Hindlimb muscle (tissue), 1 donor: ENCODE results near the gene ANKFY1. TPM values are rescaled to one million over a fixed set of nuclear protein-coding genes. Genes with fewer than 3 reads are reported as not detected.

Source experiments
- DNase-seq: peaks from one replicate; pipeline ENCODE4 v3.0.0-alpha.2; 2013
- polyA plus RNA-seq: library from polyadenylated mRNA; unstranded; fragments of 120-200 nt; gene quantifications from one replicate; pipeline ENCODE4 v1.2.1, GENCODE V29; 2013; ENCODE audit not compliant: insufficient read length

Gene ANKFY1
- polyA plus RNA-seq, 1 donor, result 27.3 TPM

DNA sequence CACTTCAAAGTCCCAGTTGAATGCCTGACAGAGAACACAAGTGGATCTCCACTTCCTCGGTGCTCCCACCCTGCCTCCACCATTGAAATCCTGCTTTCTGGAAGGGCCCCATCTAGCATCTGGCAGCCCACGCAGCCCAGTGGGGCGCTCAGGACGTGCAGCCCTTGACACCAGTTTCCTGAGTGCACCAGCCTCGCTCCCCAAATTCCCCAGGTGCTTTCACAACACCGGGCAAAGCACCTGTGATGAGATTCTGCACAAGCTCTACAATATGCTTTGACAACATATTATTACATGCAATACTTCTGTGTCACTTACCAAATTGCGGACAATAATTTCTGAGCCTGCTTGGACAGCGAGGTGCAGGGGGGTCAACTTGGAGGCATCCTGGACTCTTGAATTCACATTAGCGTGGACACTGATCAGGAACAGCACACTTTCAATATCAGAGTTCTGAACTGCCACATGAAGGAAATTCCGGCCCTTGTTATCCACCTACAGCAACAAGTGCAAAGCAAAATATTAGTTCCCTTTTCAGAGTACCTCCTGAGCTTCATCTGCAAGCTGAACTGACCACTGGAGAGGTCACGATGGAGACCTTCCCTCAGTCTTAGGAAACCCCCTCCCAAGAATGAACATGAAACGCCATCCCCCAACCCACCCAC lies 86.8 kb downstream of the ANKFY1 start:
- DNase-seq, result no peak

DNA sequence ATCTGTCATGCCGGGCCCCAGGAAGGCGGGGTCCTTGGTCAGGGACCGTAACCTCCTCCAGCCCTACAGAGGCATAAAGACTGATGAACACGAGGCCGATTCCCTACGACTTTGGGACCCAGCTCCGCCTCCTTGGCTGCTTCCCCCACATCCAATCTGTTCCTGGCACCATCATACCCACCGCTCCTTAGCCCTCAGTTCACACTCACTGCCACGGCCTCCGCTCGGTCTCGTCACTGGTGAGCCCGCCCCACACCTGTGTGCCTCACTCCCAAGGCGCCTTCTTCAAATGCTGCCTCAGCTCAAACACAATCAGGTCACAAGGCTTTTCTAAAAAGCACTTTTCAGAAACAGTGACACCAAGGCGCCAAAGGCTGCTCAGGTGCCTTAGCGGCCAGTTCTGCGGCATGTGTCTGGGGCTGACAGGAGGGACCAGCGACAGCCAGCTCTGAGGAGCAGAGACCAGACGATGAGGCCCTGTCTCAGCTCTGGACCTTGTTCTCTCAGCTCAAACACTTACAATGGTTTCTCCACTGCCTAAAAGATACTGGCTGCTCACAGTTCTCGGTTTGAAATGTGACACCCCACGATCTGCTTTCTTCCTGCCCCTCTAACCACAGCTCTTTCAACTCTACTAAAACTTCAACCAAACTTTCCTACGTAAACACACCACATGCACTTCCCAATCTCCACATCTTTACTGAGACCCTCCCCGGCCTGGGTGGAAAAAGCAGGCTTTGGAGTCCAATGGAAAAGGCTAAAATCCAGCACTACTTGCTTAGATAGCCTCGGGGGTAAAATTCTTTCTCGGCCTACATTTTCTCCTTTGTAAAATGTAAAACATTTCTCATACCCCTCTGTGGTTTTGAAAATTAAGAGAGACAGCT lies 87.6 kb downstream of the ANKFY1 start:
- DNase-seq, result no peak

DNA sequence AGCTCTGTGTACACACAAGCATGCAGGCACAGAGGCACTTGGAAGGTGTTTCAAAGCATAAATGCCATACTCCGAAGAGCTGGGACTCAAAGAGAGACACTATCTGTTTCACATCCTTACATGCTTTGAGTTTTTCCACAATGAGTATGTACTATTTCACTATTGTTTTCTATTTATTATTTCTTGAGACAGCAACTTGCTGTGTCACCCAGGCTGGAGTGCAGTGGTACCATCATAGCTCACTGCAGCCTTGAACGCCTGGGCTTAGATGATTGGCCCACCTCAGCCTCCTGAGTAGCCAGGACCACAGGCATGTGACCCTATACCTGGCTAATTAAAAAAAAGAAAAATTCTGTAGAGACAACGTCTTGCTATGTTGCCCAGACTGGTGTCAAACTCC lies 89.2 kb downstream of the ANKFY1 start:
- DNase-seq, result no peak

DNA sequence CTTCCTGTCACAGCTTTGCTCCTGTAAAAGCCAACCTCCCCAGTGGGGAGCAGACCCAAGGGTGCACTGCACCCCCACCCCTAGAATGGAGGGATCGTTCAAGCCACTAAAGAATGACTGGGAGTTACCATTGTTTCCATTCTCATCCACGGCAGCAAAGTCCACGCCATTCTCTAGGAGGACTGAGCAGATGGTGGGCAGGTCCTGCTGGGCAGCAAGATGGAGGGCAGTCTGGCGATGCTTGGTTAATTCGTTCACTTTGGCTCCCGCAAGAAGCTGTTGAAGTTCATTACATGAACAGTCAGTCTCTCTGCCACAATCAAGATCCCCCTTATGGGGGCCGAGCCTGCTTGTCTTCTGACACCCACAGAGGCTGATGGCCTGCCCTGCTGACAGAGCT lies 90.0 kb downstream of the ANKFY1 start:
- no peak for DNase-seq

DNA sequence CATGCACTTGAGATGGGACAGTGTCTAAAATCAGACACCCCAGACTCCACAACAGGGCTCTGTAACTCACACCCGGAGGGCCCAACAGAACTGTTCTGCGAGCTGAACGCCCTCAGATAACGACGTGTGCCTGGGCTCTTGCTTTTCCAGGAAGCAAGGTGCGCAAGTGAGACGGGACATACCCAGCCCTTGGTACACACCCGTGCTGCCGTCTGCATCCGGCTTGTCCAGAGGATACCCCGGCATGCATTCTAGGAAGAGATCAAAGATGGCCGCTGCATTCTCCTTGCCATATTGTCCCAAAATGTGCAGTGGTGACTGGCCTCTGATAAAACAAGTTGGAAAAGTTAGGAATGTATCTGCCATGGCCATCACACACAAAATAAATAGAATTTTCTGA lies 91.4 kb downstream of the ANKFY1 start:
- DNase-seq, result no peak

DNA sequence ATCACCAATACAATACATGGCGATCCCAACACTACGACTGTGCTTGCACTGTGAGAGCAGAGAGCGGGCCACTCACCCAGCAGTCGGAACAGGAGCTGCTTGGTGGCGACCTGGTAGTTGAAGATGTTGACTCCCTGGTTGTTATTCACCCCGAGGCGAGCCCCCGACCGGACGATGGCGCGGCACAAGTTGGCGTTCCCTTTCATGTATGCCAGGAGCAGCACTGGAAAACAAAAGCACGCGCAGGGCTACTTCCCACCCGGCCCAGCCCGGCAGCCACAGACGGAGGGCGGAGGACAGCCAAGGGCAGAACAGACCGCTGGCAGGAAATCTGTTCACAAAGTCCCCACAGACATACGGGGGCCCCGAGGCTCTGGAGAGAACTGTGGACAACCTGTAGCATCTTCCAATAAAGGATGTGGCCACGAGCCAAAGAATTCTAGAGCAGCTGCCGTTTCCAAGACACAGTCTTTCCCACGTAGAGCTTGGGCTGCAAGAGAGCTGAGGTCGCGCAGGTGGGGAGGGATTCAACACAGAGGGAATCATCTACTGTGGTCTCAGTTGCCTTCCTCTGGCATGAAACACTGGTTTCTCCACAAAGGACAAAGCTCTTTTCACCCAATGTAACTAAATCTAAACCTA lies 93.0 kb downstream of the ANKFY1 start:
- no peak for DNase-seq

DNA sequence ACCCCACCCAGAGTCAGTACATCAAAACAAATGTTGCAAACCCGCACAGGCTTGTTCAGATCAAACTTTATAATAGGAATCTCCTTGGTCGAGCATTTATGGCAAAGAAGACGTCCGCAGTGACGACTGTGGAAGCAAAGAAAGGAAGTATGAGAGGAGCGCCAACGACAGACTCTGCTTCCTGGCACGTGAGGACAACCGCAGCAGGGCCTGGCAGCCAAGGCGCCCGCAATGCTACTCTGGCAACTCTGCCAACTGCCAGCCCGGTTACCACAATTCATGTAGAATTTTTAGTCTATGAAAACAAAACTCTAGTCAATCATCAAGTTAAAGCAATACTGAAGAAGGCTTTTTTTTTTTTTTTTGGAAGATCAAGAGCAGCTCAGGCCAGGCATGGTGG lies 96.0 kb downstream of the ANKFY1 start:
- DNase-seq, result no peak

DNA sequence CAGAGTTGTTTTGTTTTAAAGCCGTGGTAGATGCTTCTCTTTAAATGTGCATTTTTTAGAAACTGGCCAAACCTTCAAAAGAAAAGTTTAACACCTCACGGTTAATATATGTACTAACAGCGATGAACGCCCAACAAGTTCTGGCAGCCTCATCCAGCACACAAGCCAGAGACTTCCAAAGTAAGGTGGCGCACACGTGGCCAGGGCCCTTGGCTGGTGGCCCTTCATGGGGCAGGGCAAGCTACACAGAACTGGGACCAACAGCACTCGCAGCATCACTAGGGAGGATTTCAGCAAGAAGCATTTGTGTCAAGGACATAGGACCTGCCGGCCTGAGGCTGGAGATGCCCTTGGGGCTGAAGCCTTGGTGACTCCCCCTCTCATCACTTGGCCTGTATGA lies 97.4 kb downstream of the ANKFY1 start:
- DNase-seq, result no peak

DNA sequence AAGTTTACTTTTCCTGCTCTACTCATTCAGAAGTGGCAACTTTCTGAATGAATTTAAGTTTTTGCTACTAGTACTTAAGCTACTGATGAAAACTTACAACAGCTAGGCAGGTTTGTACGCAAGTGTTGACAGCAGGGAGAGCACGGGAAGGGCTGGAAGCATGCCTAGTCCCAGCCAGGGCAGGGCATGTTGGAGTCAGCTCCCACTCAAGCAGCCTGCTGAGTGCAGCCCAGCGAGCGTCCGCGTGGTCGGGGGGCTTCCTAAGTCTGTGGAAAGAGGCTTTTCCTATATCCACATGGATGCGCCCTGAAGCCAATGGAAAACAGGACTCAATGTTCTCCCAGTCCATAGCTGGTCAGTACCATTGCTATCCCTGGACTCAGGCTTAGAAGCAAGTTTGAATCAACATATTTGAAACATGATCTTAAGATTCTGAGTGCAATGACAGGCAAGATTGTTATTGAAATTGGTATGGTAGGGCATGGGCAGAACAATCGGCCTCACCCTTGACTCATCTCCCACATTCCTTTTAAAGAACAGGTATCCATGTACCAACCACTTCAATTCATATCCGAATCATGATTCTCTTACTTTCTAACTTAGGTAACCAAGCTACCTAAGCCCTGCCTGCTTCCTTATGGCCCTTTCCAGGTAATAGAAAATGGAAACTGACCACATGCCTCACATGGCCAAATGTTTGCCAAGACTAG lies 98.3 kb downstream of the ANKFY1 start:
- no peak for DNase-seq

DNA sequence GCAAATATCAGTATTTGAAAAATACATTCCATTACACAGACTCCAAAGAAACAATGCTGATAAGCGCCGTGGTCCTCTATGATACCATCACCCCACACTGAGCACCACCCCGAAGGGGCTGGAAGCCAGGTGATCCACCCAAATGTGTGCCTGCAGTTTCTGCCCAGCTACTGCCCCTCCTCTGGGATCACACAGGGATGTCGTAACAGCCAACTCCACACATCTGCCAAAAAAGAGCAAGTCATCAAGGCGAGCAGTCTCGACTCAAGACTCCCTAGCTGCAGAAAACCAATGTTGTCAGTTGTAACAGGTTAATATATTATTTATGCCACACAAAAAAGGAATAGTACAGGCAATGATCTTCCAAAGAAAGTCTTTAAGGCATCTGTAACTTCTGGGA lies 99.8 kb downstream of the ANKFY1 start:
- no peak for DNase-seq

DNA sequence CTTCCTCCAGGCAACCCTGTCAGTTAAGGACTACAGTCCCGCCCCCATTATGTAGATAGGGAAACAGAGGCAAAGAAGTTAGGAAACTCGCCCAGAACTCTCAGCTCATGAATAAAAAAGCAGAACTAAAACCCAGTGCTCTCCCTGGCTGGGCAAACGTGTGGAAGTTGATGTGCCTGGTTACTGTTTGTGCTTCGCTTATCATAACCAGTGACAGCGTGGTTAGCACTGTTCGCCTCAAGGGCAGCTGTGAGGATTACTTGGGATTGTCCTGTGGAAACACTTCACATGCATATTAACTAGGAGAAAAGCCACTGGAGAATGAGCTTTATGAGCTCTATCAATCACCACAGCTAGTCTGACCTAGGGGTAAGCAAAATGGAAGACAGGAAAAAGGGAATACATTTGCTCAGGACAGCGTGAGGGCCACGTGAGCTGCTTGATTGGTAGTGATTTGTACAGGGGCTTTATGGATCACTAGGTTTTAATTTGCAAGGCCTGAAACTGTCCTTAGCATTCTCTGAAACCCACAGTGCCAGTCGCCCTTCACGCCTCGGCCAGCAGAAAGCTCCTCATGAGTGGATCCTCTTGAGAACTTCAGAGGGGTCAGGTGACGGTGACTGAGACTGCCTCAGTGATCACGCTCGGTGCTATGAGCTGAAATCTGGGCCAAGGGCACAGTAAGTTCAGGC lies 100.9 kb downstream of the ANKFY1 start:
- DNase-seq, result no peak

DNA sequence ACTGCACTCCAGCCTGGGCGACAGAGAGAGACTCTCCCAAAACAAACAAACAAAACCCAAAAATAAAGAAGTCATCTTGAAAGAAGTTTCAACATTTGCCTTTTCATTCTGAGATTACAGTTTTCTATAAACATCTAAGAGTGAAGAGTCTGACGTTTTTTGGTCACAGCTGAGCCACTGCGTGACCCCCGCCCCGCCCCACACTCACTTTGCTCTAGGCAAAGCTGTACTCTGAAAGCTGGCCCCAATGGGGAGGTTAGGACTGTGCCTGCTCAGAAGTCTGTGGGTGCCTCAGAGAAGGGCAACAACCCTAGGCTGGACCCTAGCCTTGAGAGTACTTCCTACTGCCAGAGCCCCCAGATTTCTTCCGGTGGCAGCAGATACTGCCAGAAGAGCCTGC lies 101.5 kb downstream of the ANKFY1 start:
- no peak for DNase-seq

DNA sequence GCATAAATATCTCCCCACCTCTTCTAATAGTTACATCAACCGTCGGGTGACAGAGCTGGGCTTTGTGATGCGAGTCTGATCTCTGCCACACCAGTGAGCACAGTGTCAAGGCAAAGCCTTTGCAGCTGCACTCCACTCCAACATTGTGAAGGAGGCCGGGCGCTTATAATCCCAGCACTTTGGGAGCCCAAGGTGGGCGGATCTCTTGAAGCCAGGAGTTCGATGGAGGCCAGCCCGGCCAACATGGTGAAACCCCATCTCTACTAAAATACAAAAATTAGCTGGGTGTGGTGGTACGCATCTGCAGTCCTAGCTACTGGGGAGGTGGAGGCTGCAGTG lies 101.8 kb downstream of the ANKFY1 start:
- no peak for DNase-seq

DNA sequence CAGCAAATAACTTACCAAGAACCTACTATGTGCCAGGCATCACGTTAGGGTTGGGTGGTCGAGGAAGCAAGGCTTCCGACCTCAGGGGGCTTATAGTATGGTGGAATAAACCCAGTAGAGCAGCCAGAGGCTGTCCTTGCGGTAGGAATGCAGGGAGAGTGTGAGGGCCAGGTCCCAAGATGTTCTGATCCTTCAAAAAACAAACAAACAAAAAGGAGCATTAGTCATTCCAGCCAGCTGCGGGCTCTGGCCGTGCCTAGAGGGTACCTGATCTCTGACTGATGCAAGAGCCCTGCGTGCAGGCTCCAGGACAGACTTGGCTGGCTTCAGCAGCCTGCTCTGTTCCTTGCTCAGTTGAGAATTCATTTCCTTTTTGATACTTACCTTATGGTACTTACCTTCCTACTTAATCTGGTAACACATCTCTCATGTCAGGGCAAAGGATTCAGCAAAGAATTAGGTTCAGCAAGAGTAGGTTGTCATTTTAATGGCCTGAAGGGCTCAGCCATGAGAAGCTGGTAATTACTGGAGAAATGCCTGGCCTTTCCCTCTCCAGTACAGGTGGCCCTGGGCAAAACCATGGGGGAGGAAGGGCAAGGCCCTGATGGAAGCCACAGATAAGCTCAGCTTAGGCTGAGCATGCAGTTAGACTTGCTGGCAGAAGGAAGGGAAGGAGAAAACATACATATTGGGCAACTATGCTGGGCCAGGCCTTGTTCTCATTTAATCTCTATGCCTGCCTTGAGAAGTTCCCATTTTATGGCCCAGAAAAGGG lies 102.4 kb downstream of the ANKFY1 start:
- no peak for DNase-seq

DNA sequence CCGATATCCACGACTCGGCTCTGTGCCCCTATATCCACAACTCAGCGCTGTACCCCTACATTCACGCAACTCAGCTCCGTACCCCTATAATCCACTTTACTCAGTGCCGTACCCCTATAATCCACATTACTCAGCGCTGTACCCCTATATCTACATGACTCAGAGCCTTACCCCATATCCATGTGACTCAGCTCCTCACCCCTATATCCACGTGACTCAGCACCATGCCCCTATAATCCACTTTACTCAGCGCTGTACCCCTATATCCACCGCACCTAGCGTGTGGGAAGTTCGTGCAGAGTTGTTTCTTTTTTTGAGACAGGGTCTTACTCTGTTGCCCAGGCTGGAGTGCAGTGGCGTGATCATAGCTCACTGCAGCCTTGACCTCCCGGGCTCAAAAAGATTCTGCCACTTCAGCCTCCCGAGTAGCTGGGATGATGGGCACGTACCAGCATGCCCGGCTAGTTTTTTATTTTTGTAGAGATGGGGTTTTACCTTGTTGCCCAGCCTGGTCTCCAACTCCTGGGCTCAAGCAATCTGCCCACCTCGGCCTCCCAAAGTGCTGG lies 103.4 kb downstream of the ANKFY1 start:
- DNase-seq, result no peak

DNA sequence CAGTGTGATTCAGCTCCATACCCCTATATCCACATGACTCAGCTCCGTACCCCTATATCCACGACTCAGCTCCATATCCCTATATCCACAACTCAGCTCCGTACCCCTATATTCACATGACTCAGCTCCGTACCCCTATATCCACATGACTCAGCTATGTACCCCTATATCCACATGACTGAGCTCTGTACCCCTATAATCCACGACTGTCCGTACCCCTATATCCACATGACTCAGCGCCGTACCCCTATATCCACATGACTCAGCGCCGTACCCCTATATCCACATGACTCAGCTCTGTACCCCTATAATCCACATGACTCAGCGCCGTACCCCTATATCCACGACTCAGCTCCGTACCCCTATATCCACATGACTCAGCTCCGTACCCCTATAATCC lies 104.0 kb downstream of the ANKFY1 start:
- no peak for DNase-seq

DNA sequence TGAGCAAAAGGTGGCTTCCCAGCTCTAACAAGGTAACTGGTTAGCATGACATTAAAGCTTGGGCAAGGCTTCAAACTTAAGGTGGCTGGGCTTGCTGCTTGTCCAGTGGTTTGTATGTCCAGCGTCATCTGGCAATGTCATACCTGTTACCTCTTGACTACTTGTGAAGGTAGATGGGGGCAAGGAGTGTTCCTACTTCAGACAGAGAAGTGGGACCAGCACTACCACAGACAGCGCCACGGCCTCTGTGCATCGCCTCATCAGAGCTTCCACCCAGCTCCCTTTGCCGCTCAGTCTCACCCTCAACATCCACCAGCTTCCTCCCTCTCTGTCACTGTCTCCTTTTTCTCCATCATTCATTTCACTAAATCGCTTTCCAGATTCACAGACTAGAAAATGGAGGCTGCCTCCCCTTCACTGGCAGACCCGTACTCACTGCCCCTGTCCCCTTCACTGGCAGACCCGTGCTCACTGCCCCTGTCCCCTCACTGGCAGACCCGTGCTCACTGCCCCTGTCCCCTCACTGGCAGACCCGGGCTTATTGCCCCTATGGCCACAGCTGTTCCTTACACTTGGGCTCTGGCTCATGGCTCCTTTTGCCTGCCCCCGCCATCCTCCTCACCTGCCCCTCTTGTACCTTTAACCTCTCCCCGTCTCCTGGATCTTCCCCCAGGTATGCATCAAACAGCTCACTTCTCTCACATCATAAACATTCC lies 106.0 kb downstream of the ANKFY1 start:
- no peak for DNase-seq

DNA sequence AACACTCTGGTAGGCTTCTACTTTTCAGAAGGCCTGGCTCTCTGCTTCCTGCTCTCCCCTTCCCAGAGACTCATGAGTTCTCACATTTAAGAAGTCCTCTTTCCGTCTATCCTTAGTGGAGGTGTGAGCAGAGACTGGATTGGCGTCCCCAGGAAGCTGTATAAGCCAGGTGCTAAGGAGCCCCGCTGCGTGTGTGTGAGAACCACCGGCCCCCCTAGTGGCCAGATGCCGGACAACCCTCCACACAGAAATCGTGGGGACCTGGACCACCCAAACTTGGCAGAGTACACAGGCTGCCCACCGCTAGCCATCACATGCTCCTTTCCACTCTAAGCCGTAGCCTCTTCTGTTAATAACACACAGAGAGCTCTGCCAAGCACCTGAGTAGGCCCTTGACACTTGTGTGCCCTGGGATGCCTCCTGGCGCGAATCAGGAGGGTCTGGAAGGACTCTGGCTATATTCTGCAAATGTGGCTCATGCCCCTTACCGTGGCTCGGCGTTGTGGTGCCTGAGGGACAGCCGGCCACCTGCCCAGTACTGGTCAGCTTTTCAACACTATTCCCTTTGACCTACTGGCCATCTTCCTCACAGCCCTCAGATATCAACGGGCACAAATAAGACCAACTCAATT lies 106.9 kb downstream of the ANKFY1 start:
- no peak for DNase-seq

DNA sequence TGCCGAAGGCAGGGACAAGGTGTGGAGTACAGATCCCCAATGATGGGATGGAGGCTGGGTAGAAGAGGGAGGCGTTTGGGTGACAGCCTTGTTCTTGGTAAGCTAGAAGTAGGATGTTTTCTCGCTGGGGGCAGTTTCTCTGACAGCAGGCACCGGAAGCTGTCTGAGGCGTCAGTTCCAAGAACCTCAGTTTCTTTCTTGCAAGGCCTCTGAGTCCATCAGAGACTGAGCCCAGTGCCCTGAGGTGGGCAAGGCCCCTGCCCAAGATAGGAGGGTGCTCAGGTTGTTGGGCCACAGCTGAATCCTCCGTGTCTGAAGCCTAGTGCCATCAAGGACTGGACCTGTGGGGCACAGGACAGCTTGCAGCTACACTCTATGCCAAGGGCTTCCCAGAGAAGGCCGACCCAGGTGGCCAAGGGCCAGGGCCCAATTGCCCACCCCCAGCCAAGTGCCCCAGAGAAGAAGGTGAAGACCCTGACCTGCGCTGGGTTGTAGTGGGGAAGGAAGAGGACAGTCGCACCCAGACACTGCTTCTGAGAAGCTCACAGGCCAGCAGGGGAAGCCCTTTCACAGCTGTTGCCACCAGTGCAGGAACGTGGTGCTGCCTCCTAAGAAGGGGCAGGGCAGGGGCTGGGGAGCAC lies 107.7 kb downstream of the ANKFY1 start:
- DNase-seq, result no peak

DNA sequence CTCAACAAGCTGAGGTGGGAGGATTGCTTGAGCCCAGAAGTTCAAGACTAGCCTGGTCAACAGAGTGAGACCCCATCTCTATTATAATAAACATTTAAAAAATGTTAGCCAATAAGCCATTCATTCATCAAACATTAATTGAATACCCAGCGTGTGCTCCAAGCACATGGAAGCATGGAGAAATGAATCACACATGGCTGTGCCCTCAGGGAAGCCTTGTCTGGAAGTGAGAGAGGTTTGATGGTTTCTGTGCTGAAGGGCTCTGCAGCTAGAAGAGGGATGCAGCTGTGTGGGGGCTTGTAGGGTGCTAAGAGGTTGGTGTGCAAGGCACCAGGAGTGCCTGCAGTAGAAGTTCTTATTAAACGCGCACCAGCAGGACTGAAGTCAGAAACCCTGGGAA lies 109.6 kb downstream of the ANKFY1 start:
- no peak for DNase-seq
